Ishikawa (cell line): ENCODE data around the gene ERP44.

Experiments
- CREB1 ChIP-seq: IDR thresholded peaks from 2 replicates; pipeline ENCODE4 v1.6.1; 2012; ENCODE audit warnings: low read depth
- EP300 ChIP-seq: IDR thresholded peaks from 2 replicates; pipeline ENCODE4 v1.6.1; 2012; ENCODE audit warnings: borderline replicate concordance
- FOXM1 ChIP-seq: IDR thresholded peaks from 2 replicates; pipeline ENCODE4 v1.6.1; 2012; ENCODE audit warnings: low read depth, borderline replicate concordance
- RAD21 ChIP-seq: IDR thresholded peaks from 2 replicates; pipeline ENCODE4 v1.6.1; 2012; ENCODE audit warnings: low read depth
- TEAD4 ChIP-seq: IDR thresholded peaks from 2 replicates; pipeline ENCODE4 v1.6.1; 2012
- ZBTB7A ChIP-seq: IDR thresholded peaks from 2 replicates; pipeline ENCODE4 v1.6.1; 2012; ENCODE audit warnings: low read depth
- TF ChIP-seq, protein P1 (sequence below): IDR thresholded peaks from 2 replicates; pipeline ENCODE4 v1.6.1; 2012; ENCODE audit warnings: low read depth, mild to moderate bottlenecking

- no peak for TF ChIP-seq ZBTB7A
- no peak for TF ChIP-seq CREB1
- no peak for TF ChIP-seq EP300
- no peak for TF ChIP-seq TEAD4
- TF ChIP-seq RAD21 = no peak
- TF ChIP-seq FOXM1 = no peak
- TF ChIP-seq, protein P1, sequence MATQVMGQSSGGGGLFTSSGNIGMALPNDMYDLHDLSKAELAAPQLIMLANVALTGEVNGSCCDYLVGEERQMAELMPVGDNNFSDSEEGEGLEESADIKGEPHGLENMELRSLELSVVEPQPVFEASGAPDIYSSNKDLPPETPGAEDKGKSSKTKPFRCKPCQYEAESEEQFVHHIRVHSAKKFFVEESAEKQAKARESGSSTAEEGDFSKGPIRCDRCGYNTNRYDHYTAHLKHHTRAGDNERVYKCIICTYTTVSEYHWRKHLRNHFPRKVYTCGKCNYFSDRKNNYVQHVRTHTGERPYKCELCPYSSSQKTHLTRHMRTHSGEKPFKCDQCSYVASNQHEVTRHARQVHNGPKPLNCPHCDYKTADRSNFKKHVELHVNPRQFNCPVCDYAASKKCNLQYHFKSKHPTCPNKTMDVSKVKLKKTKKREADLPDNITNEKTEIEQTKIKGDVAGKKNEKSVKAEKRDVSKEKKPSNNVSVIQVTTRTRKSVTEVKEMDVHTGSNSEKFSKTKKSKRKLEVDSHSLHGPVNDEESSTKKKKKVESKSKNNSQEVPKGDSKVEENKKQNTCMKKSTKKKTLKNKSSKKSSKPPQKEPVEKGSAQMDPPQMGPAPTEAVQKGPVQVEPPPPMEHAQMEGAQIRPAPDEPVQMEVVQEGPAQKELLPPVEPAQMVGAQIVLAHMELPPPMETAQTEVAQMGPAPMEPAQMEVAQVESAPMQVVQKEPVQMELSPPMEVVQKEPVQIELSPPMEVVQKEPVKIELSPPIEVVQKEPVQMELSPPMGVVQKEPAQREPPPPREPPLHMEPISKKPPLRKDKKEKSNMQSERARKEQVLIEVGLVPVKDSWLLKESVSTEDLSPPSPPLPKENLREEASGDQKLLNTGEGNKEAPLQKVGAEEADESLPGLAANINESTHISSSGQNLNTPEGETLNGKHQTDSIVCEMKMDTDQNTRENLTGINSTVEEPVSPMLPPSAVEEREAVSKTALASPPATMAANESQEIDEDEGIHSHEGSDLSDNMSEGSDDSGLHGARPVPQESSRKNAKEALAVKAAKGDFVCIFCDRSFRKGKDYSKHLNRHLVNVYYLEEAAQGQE = no peak
These were observed 7.2 kb downstream of the ERP44 start for GRCh38 chr9:100091650-100092049.
